ENCODE data around the gene MEIKIN.

DNA sequence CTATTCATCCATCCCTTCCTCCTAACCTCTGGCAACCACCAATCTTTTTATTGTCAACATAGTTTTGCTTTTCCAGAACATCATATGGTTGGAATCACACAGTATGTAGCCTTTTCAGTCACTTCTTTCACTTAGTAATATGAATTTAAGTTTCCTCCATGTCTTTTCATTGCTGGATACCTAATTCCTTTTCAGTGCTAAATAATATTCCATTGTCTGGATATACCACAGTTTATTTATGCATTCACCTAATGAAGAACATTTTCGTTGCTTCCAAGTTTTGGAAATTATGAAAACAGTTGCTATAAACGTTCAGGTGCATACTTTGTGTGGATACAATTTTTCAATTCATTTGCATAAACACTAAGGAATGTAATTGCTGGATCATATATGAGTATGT lies 77.9 kb downstream of the MEIKIN start:
- TF ChIP-seq, protein P1, sequence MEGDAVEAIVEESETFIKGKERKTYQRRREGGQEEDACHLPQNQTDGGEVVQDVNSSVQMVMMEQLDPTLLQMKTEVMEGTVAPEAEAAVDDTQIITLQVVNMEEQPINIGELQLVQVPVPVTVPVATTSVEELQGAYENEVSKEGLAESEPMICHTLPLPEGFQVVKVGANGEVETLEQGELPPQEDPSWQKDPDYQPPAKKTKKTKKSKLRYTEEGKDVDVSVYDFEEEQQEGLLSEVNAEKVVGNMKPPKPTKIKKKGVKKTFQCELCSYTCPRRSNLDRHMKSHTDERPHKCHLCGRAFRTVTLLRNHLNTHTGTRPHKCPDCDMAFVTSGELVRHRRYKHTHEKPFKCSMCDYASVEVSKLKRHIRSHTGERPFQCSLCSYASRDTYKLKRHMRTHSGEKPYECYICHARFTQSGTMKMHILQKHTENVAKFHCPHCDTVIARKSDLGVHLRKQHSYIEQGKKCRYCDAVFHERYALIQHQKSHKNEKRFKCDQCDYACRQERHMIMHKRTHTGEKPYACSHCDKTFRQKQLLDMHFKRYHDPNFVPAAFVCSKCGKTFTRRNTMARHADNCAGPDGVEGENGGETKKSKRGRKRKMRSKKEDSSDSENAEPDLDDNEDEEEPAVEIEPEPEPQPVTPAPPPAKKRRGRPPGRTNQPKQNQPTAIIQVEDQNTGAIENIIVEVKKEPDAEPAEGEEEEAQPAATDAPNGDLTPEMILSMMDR (conservative IDR thresholded peaks at IDR 0.05): no peak
- no peak for TF ChIP-seq EZH2 (IDR thresholded peaks at IDR 0.05; ENCODE audit: low read depth)

Data from PC-9 (cell line).